Measurements from ENCODE around the gene LSAMP. TPM values are rescaled to one million over a fixed set of nuclear protein-coding genes. Genes with fewer than 3 reads are reported as not detected.

The LSAMP gene
- total RNA-seq, 1 donor from 2014 or later, result 10.2 TPM

DNA sequence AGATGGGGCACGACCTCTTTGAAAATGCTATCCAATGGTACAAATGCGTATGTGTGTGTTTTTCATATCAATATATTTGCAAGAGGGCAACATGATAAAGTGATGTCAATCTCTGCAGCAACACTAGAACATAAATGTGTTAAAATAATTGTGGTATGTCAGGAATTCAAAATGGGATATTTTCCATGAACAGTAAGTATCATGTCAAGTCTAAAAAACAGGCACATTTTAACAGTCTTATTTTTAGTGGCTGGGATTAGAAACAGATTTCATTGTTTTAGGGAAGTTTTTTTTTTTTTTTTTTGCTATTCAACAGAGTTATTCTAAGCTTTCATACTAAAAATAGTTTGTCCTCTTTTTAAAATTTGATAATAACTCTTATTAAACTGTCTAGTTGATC, 612.2 kb downstream of the LSAMP start:
- DNase-seq (ENCODE audit: low read depth), result no peak

DNA sequence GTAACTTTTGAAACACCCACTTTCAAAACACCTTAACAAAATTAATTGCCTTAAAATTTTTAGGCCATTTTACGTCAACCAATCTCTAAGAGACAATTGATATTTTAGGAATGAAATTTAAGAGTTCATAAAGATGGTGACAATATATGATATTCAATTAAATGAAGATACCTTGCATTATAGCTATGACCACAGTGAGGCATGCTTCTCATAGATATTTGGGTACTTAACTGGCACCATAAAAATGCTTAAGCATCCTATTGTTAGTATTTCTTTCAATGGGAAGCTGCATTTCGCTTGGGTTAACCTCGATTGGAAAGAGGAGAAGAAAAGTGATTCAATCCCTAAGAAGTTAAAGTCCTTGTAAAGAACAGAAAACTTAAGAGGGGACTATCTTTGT, 613.0 kb downstream of the LSAMP start:
- DNase-seq (ENCODE audit: low read depth), result no peak
- TF ChIP-seq, protein P1, sequence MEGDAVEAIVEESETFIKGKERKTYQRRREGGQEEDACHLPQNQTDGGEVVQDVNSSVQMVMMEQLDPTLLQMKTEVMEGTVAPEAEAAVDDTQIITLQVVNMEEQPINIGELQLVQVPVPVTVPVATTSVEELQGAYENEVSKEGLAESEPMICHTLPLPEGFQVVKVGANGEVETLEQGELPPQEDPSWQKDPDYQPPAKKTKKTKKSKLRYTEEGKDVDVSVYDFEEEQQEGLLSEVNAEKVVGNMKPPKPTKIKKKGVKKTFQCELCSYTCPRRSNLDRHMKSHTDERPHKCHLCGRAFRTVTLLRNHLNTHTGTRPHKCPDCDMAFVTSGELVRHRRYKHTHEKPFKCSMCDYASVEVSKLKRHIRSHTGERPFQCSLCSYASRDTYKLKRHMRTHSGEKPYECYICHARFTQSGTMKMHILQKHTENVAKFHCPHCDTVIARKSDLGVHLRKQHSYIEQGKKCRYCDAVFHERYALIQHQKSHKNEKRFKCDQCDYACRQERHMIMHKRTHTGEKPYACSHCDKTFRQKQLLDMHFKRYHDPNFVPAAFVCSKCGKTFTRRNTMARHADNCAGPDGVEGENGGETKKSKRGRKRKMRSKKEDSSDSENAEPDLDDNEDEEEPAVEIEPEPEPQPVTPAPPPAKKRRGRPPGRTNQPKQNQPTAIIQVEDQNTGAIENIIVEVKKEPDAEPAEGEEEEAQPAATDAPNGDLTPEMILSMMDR (IDR thresholded peaks at IDR 0.05; ENCODE audit: insufficient read depth, low read length, poor library complexity, severe bottlenecking), result no peak

More for the DNA sequence above, 612.2 kb downstream of the LSAMP start:
- no peaks in the 10 kb centered on the region for H3K36me3 ChIP-seq (ENCODE audit: control insufficient read depth, insufficient read depth, low read length)
- no peaks in the 10 kb centered on the region for H3K27me3 ChIP-seq (ENCODE audit: control insufficient read depth, insufficient read depth, low read length)
- TF ChIP-seq, protein P1 (IDR thresholded peaks at IDR 0.05; ENCODE audit: insufficient read depth, low read length, poor library complexity, severe bottlenecking), result no peak
- no peak overlapping the region for H3K4me3 ChIP-seq (ENCODE audit: low read depth, low read length)

DNA sequence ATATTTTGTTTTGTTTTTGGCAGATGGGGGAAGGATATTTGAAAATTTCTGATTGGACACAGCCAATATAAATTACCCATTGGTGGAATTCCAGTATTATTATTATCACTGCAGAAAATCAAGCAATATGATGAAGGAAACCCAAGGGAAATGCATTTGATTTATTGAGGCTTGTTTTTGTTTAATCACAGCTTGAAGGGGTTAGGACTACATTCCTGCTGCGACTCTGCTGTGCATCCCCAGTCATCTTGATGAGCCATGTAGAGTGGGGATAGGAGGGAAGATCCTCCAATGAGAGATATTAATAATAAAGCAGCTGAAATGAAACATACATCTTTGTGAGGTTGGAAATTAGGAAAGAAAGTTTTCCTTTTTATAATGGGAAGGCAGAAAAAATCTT, 613.4 kb downstream of the LSAMP start:
- H3K36me3 ChIP-seq (ENCODE audit: control insufficient read depth, insufficient read depth, low read length), result no peaks in the 10 kb centered on the region
- no peak overlapping the region for H3K4me3 ChIP-seq (ENCODE audit: low read depth, low read length)
- TF ChIP-seq, protein P1 (IDR thresholded peaks at IDR 0.05; ENCODE audit: insufficient read depth, low read length, poor library complexity, severe bottlenecking), result no peak
- DNase-seq (ENCODE audit: low read depth), result no peak
- H3K27me3 ChIP-seq (ENCODE audit: control insufficient read depth, insufficient read depth, low read length), result no peaks in the 10 kb centered on the region

More for the DNA sequence above, 613.0 kb downstream of the LSAMP start:
- H3K27me3 ChIP-seq (ENCODE audit: control insufficient read depth, insufficient read depth, low read length), result no peaks in the 10 kb centered on the region
- H3K4me3 ChIP-seq (ENCODE audit: low read depth, low read length), result no peak overlapping the region
- no peaks in the 10 kb centered on the region for H3K36me3 ChIP-seq (ENCODE audit: control insufficient read depth, insufficient read depth, low read length)

DNA sequence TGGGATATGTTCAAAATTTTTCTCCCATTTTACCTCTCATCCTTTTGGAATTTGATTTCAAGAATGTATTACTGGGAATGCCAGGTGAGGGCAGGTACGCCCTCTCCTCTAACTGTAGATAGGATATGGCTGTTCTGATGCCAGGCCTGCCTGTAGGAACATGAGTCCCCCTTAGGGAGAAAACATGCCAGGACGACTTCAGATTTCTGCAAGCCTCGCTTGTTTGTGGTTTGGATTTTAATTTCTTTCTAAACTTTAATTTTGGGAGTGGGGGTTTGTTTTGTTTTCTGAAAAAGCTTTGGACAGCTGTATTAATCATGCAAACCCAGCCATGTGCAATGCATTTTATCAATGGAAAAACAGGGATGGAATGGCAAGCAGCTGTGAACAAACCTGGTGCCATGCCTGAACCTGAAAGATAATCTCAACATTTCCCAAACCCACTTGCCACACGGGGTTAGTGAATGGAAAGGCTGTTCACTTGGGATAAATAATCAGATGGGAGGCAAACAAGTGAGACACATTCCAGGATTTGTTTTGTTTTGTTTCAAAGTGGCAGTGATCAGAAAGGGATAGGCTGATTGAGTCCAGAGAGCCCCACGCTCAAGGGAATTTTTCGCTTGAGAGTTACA, 614.4 kb downstream of the LSAMP start:
- no peak for DNase-seq (ENCODE audit: low read depth)
- H3K27me3 ChIP-seq (ENCODE audit: control insufficient read depth, insufficient read depth, low read length), result no peaks in the 10 kb centered on the region
- no peaks in the 10 kb centered on the region for H3K36me3 ChIP-seq (ENCODE audit: control insufficient read depth, insufficient read depth, low read length)
- no peak overlapping the region for H3K4me3 ChIP-seq (ENCODE audit: low read depth, low read length)
- TF ChIP-seq, protein P1 (IDR thresholded peaks at IDR 0.05; ENCODE audit: insufficient read depth, low read length, poor library complexity, severe bottlenecking), result no peak

DNA sequence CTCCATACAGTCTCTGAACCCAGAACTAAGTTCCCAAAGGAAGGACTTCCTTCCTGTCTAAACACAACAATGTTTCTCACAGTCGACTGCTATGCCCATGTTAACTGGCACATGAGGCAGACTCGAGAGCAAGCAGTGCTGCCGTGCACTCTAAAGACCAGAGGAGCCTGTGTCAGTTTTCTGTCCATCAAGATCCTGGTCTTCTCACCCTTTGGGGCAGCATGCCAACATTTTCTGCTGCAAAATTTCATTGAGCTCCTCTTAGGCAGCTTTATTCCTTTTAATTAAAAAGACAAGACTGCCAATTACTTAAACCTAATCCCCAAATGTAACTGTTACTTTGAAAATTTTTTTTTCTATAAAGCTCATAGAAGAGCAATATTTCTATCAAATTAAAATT, 616.9 kb downstream of the LSAMP start:
- Histone ChIP-seq H3K4me3 (ENCODE audit: low read depth, low read length) (no peak overlapping the region), H3K36me3 (ENCODE audit: control insufficient read depth, insufficient read depth, low read length) (no peaks in the 10 kb centered on the region), H3K27me3 (ENCODE audit: control insufficient read depth, insufficient read depth, low read length) (no peaks in the 10 kb centered on the region)
- TF ChIP-seq, protein P1 (IDR thresholded peaks at IDR 0.05; ENCODE audit: insufficient read depth, low read length, poor library complexity, severe bottlenecking), result no peak
- no peak for DNase-seq (ENCODE audit: low read depth)

DNA sequence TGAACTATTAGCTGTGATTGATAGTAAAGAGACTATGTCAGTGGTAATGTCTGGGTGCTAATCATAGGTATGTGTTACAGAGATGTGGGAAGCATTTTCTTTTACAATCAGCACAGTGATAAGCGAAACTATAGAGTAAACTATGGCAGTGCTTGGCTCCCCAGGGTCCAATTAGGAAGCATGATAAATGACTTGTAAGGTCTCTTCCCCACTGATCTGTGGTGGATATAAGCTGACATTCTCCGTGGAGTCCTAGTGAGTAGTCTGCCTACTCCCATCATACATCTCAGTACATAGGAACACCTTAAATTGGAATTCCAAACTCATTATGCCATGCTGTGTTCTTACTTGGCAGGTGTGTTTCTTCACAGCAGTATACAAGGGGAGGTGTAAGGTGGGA, 617.8 kb downstream of the LSAMP start:
- TF ChIP-seq, protein P1 (IDR thresholded peaks at IDR 0.05; ENCODE audit: insufficient read depth, low read length, poor library complexity, severe bottlenecking), result no peak
- Histone ChIP-seq H3K27me3 (ENCODE audit: control insufficient read depth, insufficient read depth, low read length) (no peaks in the 10 kb centered on the region), H3K36me3 (ENCODE audit: control insufficient read depth, insufficient read depth, low read length) (no peaks in the 10 kb centered on the region), H3K4me3 (ENCODE audit: low read depth, low read length) (no peak overlapping the region)
- DNase-seq (ENCODE audit: low read depth), result no peak

Data from kidney epithelial cell (primary cell).